GM20431 (cell line): ENCODE measurements around the gene IL21R.

Experiments
- in situ Hi-C: fragments of 300-500 bp; cut with MseI, MboI; formaldehyde crosslinking; loops from one replicate; pipeline ENCODE4 v1.15.0; 2020; ENCODE audit warnings: low sequenced_read_pairs; ENCODE audit not compliant: unreplicated experiment

IL21R gene

GRCh38 chr16:27436921-27437650 lies 35.1 kb downstream of the IL21R start:
- in situ Hi-C loops, result no loop called here

GRCh38 chr16:27437946-27438345 lies 36.0 kb downstream of the IL21R start:
- in situ Hi-C loops, result no loop called here

- in situ Hi-C loops, result no loop called here
Observed at GRCh38 chr16:27439271-27440018, 37.5 kb downstream of the IL21R start.

GRCh38 chr16:27441276-27441675 lies 39.3 kb downstream of the IL21R start:
- in situ Hi-C loops, result no loop called here

- in situ Hi-C loops, result no loop called here
Observed at GRCh38 chr16:27441998-27442397, 40.0 kb downstream of the IL21R start.

- in situ Hi-C loops, result no loop called here
Observed at GRCh38 chr16:27444015-27444414, 42.0 kb downstream of the IL21R start.

GRCh38 chr16:27444470-27444869 lies 42.5 kb downstream of the IL21R start:
- in situ Hi-C loops, result no loop called here

GRCh38 chr16:27445502-27446175 lies 43.7 kb downstream of the IL21R start:
- in situ Hi-C loops, result no loop called here

- in situ Hi-C loops, result no loop called here
Observed at GRCh38 chr16:27446721-27447120, 44.7 kb downstream of the IL21R start.

- in situ Hi-C loops, result no loop called here
Observed at GRCh38 chr16:27447301-27447700, 45.3 kb downstream of the IL21R start.

- in situ Hi-C loops, result no loop called here
Observed at GRCh38 chr16:27448532-27449433, 46.8 kb downstream of the IL21R start.

GRCh38 chr16:27449434-27450195 lies 47.6 kb downstream of the IL21R start:
- in situ Hi-C loops, result loop anchor here (10.0 kb wide), 1 partner anchor 275 kb away; no protein-coding TSS in a partner anchor

- in situ Hi-C loops, result loop anchor here (10.0 kb wide), 1 partner anchor 275 kb away; no protein-coding TSS in a partner anchor
Observed at GRCh38 chr16:27450196-27450549, 48.2 kb downstream of the IL21R start.

- in situ Hi-C loops, result loop anchor here (10.0 kb wide), 1 partner anchor 278 kb away; no protein-coding TSS in a partner anchor
Observed at GRCh38 chr16:27452569-27453493, 50.9 kb downstream of the IL21R start.

- in situ Hi-C loops, result loop anchor here (10.0 kb wide), 1 partner anchor 279 kb away; no protein-coding TSS in a partner anchor
Observed at GRCh38 chr16:27453494-27453825, 51.5 kb downstream of the IL21R start.

GRCh38 chr16:27455700-27456099 lies 53.7 kb downstream of the IL21R start:
- in situ Hi-C loops, result loop anchor here (10.0 kb wide), 1 partner anchor 281 kb away; no protein-coding TSS in a partner anchor

- in situ Hi-C loops, result loop anchor here (10.0 kb wide), 1 partner anchor 283 kb away; no protein-coding TSS in a partner anchor
Observed at GRCh38 chr16:27457605-27457900, 55.6 kb downstream of the IL21R start.

GRCh38 chr16:27458258-27458657 lies 56.3 kb downstream of the IL21R start:
- in situ Hi-C loops, result loop anchor here (10.0 kb wide), 1 partner anchor 283 kb away; no protein-coding TSS in a partner anchor
